Stimulated activated CD4-positive, alpha-beta T cell treated with anti-CD3 and anti-CD28 coated beads, Interleukin-15, amount 100 ng/mL, for 48 hours (primary cell): Measurements from ENCODE around the gene FHDC1.

Source experiments
- DNase-seq, 2 donors: peaks; one replicate each; pipeline ENCODE4 v3.0.0-alpha.2; 2020; ENCODE audit warnings: low read depth in 2 of 2

Gene FHDC1

GRCh38 chr4:152981278-152981677 is 45.2 kb downstream of the FHDC1 start:
- no peak for DNase-seq

- no peak for DNase-seq
These were observed 45.7 kb downstream of the FHDC1 start for GRCh38 chr4:152981842-152982241.

- DNase-seq: no peak
These were observed 47.1 kb downstream of the FHDC1 start for GRCh38 chr4:152983221-152983620.

- no peak for DNase-seq
These were observed 47.8 kb downstream of the FHDC1 start for GRCh38 chr4:152983774-152984411.

GRCh38 chr4:152988721-152989553 is 52.8 kb downstream of the FHDC1 start:
- DNase-seq: no peak

GRCh38 chr4:152989554-152989970 is 53.4 kb downstream of the FHDC1 start:
- DNase-seq: no peak

GRCh38 chr4:152990471-152991131 is 54.5 kb downstream of the FHDC1 start:
- no peak for DNase-seq

- no peak for DNase-seq
These were observed 55.3 kb downstream of the FHDC1 start for GRCh38 chr4:152991398-152991797.

GRCh38 chr4:152992027-152992426 is 55.9 kb downstream of the FHDC1 start:
- DNase-seq: no peak

- no peak for DNase-seq
These were observed 56.3 kb downstream of the FHDC1 start for GRCh38 chr4:152992466-152992865.

- no peak for DNase-seq
These were observed 57.9 kb downstream of the FHDC1 start for GRCh38 chr4:152994038-152994437.

GRCh38 chr4:152996111-152996571 is 60.0 kb downstream of the FHDC1 start:
- no peak for DNase-seq

GRCh38 chr4:152996672-152997071 is 60.5 kb downstream of the FHDC1 start:
- DNase-seq: no peak

GRCh38 chr4:152997288-152997687 is 61.2 kb downstream of the FHDC1 start:
- no peak for DNase-seq

- DNase-seq: no peak
These were observed 61.8 kb downstream of the FHDC1 start for GRCh38 chr4:152997771-152998487.

GRCh38 chr4:152998861-152999260 is 62.7 kb downstream of the FHDC1 start:
- DNase-seq: no peak

GRCh38 chr4:152999346-153000075 is 63.4 kb downstream of the FHDC1 start:
- DNase-seq: no peak

GRCh38 chr4:153000076-153000420 is 63.9 kb downstream of the FHDC1 start:
- no peak for DNase-seq

- DNase-seq: no peak
These were observed 65.5 kb downstream of the FHDC1 start for GRCh38 chr4:153001626-153002025.

- no peak for DNase-seq
These were observed 66.0 kb downstream of the FHDC1 start for GRCh38 chr4:153002110-153002509.

- DNase-seq: no peak
These were observed 68.1 kb downstream of the FHDC1 start for GRCh38 chr4:153004081-153004850.
